HEK293T (cell line): Measurements from ENCODE around the gene SLC25A3.
"Not testable (repeated sequence)": the region's sequence is repeated elsewhere in the genome, so short reads cannot be mapped to it uniquely, and the experiment has no call there.

Source experiments
- CTCF ChIA-PET: fragments of 350-600 bp; formaldehyde crosslinking; extraction: SDS; loops from one replicate; lab custom pipeline; 2021; ENCODE audit warnings: antibody characterized with exemption, inconsistent platforms; lab: Yijun Ruan, JAX
- POLR2A ChIA-PET: fragments of 350-600 bp; formaldehyde crosslinking; extraction: SDS; loops from one replicate; lab custom pipeline; 2020; ENCODE audit warnings: antibody characterized with exemption, inconsistent platforms; lab: Yijun Ruan, JAX
- DNase-seq: peaks from one replicate; pipeline ENCODE4 v3.0.0; 2012; ENCODE audit warnings: mixed read lengths; ENCODE audit errors: extremely low spot score
- ARNT ChIP-seq: fragments of 450-650 bp; IDR thresholded peaks from 2 replicates; pipeline ENCODE4 v1.6.1; 2017; ENCODE audit warnings: mild to moderate bottlenecking
- BHLHE40 ChIP-seq: fragments of 450-650 bp; IDR thresholded peaks from 2 replicates; pipeline ENCODE4 v1.6.1; 2016; ENCODE audit warnings: mild to moderate bottlenecking, moderate library complexity, borderline replicate concordance
- CTBP1 ChIP-seq: fragments of 450-650 bp; IDR thresholded peaks from 2 replicates; pipeline ENCODE4 v1.6.1; 2016; ENCODE audit warnings: borderline replicate concordance
- ELF4 ChIP-seq: fragments of 450-650 bp; IDR thresholded peaks from 2 replicates; pipeline ENCODE4 v1.6.1; 2017; ENCODE audit warnings: antibody characterized with exemption
- FOXA1 ChIP-seq: fragments of 450-650 bp; IDR thresholded peaks from 2 replicates; pipeline ENCODE4 v1.6.1; 2016; ENCODE audit warnings: mild to moderate bottlenecking
- FOXK2 ChIP-seq: fragments of 450-650 bp; IDR thresholded peaks from 2 replicates; pipeline ENCODE4 v1.6.1; 2016; ENCODE audit warnings: mild to moderate bottlenecking
- FOXM1 ChIP-seq: fragments of 450-650 bp; IDR thresholded peaks from 2 replicates; pipeline ENCODE4 v1.6.1; 2017; ENCODE audit warnings: mild to moderate bottlenecking, borderline replicate concordance
- HDGF ChIP-seq: fragments of 450-650 bp; IDR thresholded peaks from 2 replicates; pipeline ENCODE4 v1.6.1; 2017; ENCODE audit warnings: antibody characterized with exemption, borderline replicate concordance
- L3MBTL2 ChIP-seq: fragments of 450-650 bp; conservative IDR thresholded peaks from 2 replicates; pipeline ENCODE4 v1.6.1; 2016; ENCODE audit warnings: mild to moderate bottlenecking
- LEF1 ChIP-seq: fragments of 450-650 bp; IDR thresholded peaks from 2 replicates; pipeline ENCODE4 v1.6.1; 2017; ENCODE audit warnings: mild to moderate bottlenecking, borderline replicate concordance
- NFRKB ChIP-seq: fragments of 450-650 bp; IDR thresholded peaks from 2 replicates; pipeline ENCODE4 v1.6.1; 2016; ENCODE audit warnings: mild to moderate bottlenecking, moderate library complexity
- PKNOX1 ChIP-seq: fragments of 450-650 bp; IDR thresholded peaks from 2 replicates; pipeline ENCODE4 v1.6.1; 2016
- SP1 ChIP-seq: fragments of 450-650 bp; IDR thresholded peaks from 2 replicates; pipeline ENCODE4 v1.6.1; 2017
- SUZ12 ChIP-seq: fragments of 450-650 bp; IDR thresholded peaks from 2 replicates; pipeline ENCODE4 v1.6.1; 2016; ENCODE audit warnings: mild to moderate bottlenecking
- TARDBP ChIP-seq: fragments of 450-650 bp; IDR thresholded peaks from 2 replicates; pipeline ENCODE4 v1.6.1; 2016
- ZNF384 ChIP-seq: fragments of 450-650 bp; IDR thresholded peaks from 2 replicates; pipeline ENCODE4 v1.6.1; 2016

SLC25A3 gene

DNA sequence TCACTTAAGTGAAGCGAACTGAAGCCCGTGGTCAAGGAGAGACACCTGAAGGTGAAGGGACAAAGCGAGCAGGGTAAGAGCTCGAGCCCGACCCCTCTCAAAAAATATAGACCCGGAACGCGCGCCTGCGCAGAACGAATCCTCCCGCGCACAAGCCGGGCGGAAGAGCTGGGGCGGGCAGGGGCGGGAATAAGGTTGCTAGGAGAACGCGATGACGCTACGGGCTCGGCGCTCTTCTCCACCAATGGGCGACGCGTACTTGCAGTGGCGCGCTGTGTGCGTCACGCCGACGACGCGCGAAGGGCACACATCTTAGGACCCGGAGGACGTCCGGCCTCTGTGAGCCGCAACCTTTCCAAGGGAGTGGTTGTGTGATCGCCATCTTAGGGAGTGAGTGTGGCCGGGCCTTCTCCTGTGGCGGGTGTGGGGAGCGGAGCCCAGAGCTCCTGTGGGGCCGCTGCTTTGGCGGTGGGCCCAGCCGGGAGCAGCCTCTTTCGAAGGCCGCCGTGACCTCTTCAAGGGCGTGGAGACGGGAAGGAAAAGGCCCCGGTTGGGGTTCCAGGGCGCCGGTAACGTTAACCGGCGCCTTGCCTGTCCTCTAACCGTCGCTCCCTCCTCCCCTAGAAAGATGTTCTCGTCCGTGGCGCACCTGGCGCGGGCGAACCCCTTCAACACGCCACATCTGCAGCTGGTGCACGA is at the start of gene SLC25A3:
Gene SLC25A3, plus strand, starts transcription at position 336 of the 699 bp plus-strand sequence. Its CDS starts 293 bp downstream, at position 629.
- ChIA-PET CTCF (interaction anchor here (0.6 to 2.1 kb wide), 4 partner anchors 21 to 70 kb away, joined by 3 to 12 read pairs (median 5); no protein-coding TSS in a partner anchor), POLR2A (interaction anchor here (0.6 to 3.4 kb wide), 14 partner anchors 8 to 365 kb away, joined by 3 to 31 read pairs (median 4); partner anchors contain the start of genes APAF1, IKBIP and TMPO)
- TF ChIP-seq PKNOX1 = 0 out of 2 replicates have a peak, but pooled peaks have one; percentile 8
- peak; percentile 81 for TF ChIP-seq ELF4
- no peak for TF ChIP-seq SUZ12
- DNase-seq = peak; percentile 98

GRCh38 chr12:98543701-98544100 is 49.8 kb upstream of the SLC25A3 start:
- TF ChIP-seq BHLHE40 (no peak), FOXK2 (no peak), HDGF (no peak)
- DNase-seq = no peak
- ChIA-PET POLR2A (no interaction called here), CTCF (interaction anchor here (1.1 kb wide), 1 partner anchor 11 kb away, joined by 5 read pairs; no protein-coding TSS in a partner anchor)

DNA sequence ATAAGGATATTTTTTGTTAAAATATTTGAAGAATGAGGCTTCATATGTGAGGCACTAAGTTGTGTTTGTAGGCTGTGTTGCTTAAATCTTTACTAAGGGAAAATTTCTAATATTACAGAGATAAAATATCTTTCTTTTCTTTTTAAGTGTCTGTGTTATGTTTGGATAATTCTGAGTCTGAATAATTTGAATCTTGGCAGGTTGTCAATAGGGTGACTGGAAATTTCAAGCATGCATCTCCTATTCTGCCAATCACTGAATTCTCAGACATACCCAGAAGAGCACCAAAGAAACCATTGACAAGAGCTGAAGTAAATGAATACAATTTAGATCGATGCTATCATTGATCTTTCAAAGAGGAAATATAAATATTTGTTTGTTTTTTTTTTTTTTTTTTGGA is 48.7 kb upstream of the SLC25A3 start:
- POLR2A ChIA-PET = no interaction called here
- CTCF ChIA-PET = no interaction called here
- no peak for DNase-seq
- TF ChIP-seq ELF4 = no peak
- TF ChIP-seq L3MBTL2 = no peak
- no peak for TF ChIP-seq HDGF
- TF ChIP-seq CTBP1 = no peak
- no peak for TF ChIP-seq PKNOX1
- TF ChIP-seq FOXK2 = no peak
- TF ChIP-seq ARNT = no peak
- no peak for TF ChIP-seq LEF1
- no peak for TF ChIP-seq FOXA1
- TF ChIP-seq TARDBP = no peak
- no peak for TF ChIP-seq FOXM1
- no peak for TF ChIP-seq NFRKB
- no peak for TF ChIP-seq SUZ12
- no peak for TF ChIP-seq ZNF384

DNA sequence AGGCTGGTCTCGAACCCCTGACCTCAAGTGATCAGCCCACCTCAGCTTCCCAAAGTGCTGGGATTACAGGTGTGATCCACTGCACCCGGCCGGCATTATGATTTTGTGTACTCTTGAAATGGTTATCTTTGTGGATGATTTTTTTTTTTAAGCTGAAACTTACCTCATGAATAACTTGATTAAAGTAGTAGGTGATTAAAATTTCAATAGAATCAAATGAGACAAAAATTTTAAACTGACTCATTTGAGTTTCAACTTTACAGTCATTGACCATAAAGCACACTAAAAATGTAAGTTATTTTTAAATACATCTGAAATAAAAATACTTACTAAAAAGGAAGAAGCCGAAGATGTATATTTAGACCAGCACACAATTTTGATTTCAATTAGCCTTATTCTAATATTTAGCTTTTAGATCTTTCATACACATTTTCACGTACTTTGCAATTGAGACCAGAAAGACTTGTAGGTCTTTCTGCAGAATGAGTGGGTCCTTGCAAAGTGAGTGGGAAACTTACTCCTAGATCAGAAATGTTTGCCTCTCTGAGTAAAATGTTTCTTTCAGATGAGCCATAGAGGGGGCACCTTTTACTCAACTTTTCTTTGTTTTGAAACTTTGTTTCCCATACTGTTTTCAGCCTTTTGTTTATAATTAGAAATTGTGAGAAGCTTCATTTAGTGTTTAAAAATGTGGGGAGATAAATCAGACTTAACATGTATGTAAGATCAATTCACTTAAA is 43.9 kb upstream of the SLC25A3 start:
- CTCF ChIA-PET = no interaction called here
- no peak for TF ChIP-seq SUZ12
- POLR2A ChIA-PET = no interaction called here
- no peak for DNase-seq

- DNase-seq = no peak
- CTCF ChIA-PET = interaction anchor here (0.9 kb wide), 1 partner anchor 15 kb away, joined by 4 read pairs; no protein-coding TSS in a partner anchor
- POLR2A ChIA-PET = no interaction called here
- no peak for TF ChIP-seq FOXK2
- no peak for TF ChIP-seq PKNOX1
- TF ChIP-seq FOXM1 = no peak
- TF ChIP-seq L3MBTL2 = no peak
- no peak for TF ChIP-seq FOXA1
- no peak for TF ChIP-seq ELF4
- TF ChIP-seq ZNF384 = no peak
- TF ChIP-seq SP1 = no peak
- no peak for TF ChIP-seq ARNT
- no peak for TF ChIP-seq SUZ12
- no peak for TF ChIP-seq CTBP1
- TF ChIP-seq LEF1 = no peak
- TF ChIP-seq NFRKB = no peak
- TF ChIP-seq TARDBP = no peak
- no peak for TF ChIP-seq HDGF
- no peak for TF ChIP-seq BHLHE40
Measured at GRCh38 chr12:98551787-98552186, 41.7 kb upstream of the SLC25A3 start.

GRCh38 chr12:98558097-98558496 is 35.4 kb upstream of the SLC25A3 start:
- POLR2A ChIA-PET, DNase-seq, CTCF ChIA-PET: not testable (repeated sequence)

DNA sequence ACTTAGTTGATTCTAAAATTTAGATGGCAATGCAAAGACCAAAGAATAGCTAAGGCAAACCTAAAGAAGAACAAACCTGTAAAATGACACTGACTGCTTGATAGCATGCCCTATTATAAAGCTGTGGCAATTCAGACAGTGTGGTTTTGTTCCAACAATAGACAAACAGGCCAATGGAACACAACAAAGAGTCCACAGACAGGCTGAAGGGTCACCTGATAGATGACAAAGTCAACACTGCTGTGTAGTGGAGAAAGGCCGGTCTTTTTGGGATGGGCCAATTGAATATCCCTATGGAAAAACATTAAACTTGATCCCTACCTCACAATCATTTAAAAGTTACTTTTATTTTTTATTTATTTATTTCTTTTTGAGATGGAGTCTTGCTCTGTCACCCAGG is 33.8 kb upstream of the SLC25A3 start:
- ChIA-PET POLR2A (no interaction called here), CTCF (no interaction called here)
- no peak for DNase-seq
- TF ChIP-seq BHLHE40 = no peak
- TF ChIP-seq CTBP1 = no peak
- TF ChIP-seq ZNF384 = no peak
- no peak for TF ChIP-seq L3MBTL2
- TF ChIP-seq FOXA1 = no peak
- TF ChIP-seq ARNT = no peak
- no peak for TF ChIP-seq FOXM1
- TF ChIP-seq SUZ12 = no peak
- no peak for TF ChIP-seq LEF1
- no peak for TF ChIP-seq PKNOX1
- TF ChIP-seq TARDBP = no peak
- no peak for TF ChIP-seq ELF4
- TF ChIP-seq FOXK2 = no peak
- no peak for TF ChIP-seq NFRKB
- TF ChIP-seq SP1 = no peak
